Measurements from ENCODE around the gene GH1. TPM values are rescaled to one million over a fixed set of nuclear protein-coding genes. Genes with fewer than 3 reads are reported as not detected.

The GH1 gene
- total and polyA plus RNA-seq, 9 of the 15 experiments (the other 6 are each of a cell fraction or from before 2014, with no cell fraction given): not detected

DNA sequence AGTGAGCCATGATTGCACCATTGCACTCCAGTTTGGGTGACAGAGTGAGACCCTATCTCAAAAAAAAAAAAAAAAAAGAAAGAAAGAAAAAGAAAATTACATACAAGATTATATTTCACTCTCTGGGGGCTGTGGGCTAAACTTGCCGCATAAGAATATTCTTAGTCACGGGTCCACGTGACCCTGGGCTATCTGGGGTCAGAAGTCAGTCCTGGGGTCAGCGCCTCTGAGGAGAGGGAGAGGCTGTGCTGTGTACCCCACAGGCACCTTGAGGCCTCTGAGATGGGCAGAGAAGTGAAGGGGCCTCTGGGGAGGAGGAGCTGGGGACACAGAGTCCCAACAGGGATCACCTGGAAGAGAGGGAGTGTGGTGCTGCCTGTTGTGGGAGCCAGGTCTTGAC is 19.3 kb upstream of the GH1 start:
- Histone ChIP-seq H3K4me1 (replicated peaks in 1 of 2; ENCODE audit: control insufficient read depth in 2 of 2, insufficient read depth in 2 of 2, low read length in 2 of 2) (peaks cover 0 to 21% of the 10 kb centered on the region in 2 experiments; a peak in 2 of 5 replicates), H2AFZ (ENCODE audit: low read depth, low read length) (no peak overlapping the region), H3K4me3 (no peak overlapping the region), H3K27me3 (ENCODE audit: control insufficient read depth in 2 of 2, insufficient read depth in 2 of 2, low read length in 2 of 2) (peaks cover 22 to 49% of the 10 kb centered on the region in 2 experiments), H3K4me2 (ENCODE audit: insufficient read depth, low read length) (no peak overlapping the region), H3K9ac (ENCODE audit: insufficient read depth in 1 of 2, low read depth in 2 of 2, low read length in 2 of 2) (peak overlapping the region in 1 of 2 experiments; percentile 36; a peak in 1 of 4 replicates), H3K9me1 (ENCODE audit: control insufficient read depth, insufficient read depth, low read length) (no peaks in the 10 kb centered on the region), H3K79me2 (ENCODE audit: control insufficient read depth, insufficient read depth, low read length) (no peaks in the 10 kb centered on the region), H4K20me1 (replicated peaks; ENCODE audit: control insufficient read depth, insufficient read depth, low read length) (no peaks in the 10 kb centered on the region; the same call in 1 of the 2 replicates), H3K9me3 (replicated peaks; ENCODE audit: control insufficient read depth, insufficient read depth, low read depth, low read length) (no peaks in the 10 kb centered on the region; the same call in 1 of the 2 replicates), H3K27ac (ENCODE audit: extremely low read depth, low read depth, low read length) (no peak overlapping the region), H3K36me3 (ENCODE audit: control insufficient read depth, insufficient read depth, low read length) (no peaks in the 10 kb centered on the region)
- 12% methylated on average over 4 of the region's 4 CpGs for WGBS (ENCODE audit: insufficient coverage, low coverage, missing lambda C conversion rate)
- FAIRE-seq (no peak), ATAC-seq (no peak), DNase-seq (ENCODE audit: extremely low read depth in 1 of 4, low spot score in 3 of 4) (no peak)
- ChIA-PET CTCF (ENCODE audit: low intra/inter-chr PET ratio) (no interaction called here), POLR2A (no interaction called here)
- in situ Hi-C loops (cut with MboI) (no loop called here), intact Hi-C loops (cut with micrococcal nuclease) (no loop called here)
- BruUV-seq (replicated peaks): no TSS peak
- TF ChIP-seq ELF2 (CRISPR knock-in tag; IDR thresholded peaks at IDR 0.05) (no peak), ZNF76 (CRISPR knock-in tag; IDR thresholded peaks at IDR 0.05; ENCODE audit: borderline replicate concordance) (no peak), RBM25 (IDR thresholded peaks at IDR 0.05; ENCODE audit: low read depth, low read length, severe bottlenecking) (no peak), NCOR1 (IDR thresholded peaks at IDR 0.05) (no peak), RAD51 (IDR thresholded peaks at IDR 0.05; ENCODE audit: borderline replicate concordance, low read depth) (0 out of 2 replicates have a peak, but pooled peaks have one; percentile 40), BACH1 (tag; IDR thresholded peaks at IDR 0.05) (no peak), COPS2 (conservative IDR thresholded peaks at IDR 0.05) (no peak), KAT2B (IDR thresholded peaks at IDR 0.05; ENCODE audit: low read depth, low read length) (no peak), POLR3A (IDR thresholded peaks at IDR 0.05; ENCODE audit: borderline replicate concordance, extremely low read depth, insufficient read depth, insufficient read length) (no peak), NR2C2 (CRISPR knock-in tag; IDR thresholded peaks at IDR 0.05) (no peak), NR2C2 (tag; IDR thresholded peaks at IDR 0.05) (peak; percentile 60; the same call in 1 of the 2 replicates), ETV5 (CRISPR knock-in tag; IDR thresholded peaks at IDR 0.05; ENCODE audit: low read depth) (no peak), JUND (IDR thresholded peaks at IDR 0.05; ENCODE audit: borderline replicate concordance, low read depth, low read length) (no peak), JUND (tag; IDR thresholded peaks at IDR 0.05; ENCODE audit: borderline replicate concordance, low read depth, low read length) (no peak), ARHGAP35 (IDR thresholded peaks at IDR 0.05; ENCODE audit: partially characterized antibody) (no peak), NEUROD1 (IDR thresholded peaks at IDR 0.05; ENCODE audit: borderline replicate concordance, low read depth, low read length, partially characterized antibody) (no peak), NR2C1 (IDR thresholded peaks at IDR 0.05) (peak; percentile 67), NR2C1 (tag; IDR thresholded peaks at IDR 0.05) (peak; percentile 75), SMARCA4 (IDR thresholded peaks at IDR 0.05) (no peak), ZNF644 (tag; IDR thresholded peaks at IDR 0.05; ENCODE audit: low read depth) (no peak)
- TF ChIP-seq, protein P1, sequence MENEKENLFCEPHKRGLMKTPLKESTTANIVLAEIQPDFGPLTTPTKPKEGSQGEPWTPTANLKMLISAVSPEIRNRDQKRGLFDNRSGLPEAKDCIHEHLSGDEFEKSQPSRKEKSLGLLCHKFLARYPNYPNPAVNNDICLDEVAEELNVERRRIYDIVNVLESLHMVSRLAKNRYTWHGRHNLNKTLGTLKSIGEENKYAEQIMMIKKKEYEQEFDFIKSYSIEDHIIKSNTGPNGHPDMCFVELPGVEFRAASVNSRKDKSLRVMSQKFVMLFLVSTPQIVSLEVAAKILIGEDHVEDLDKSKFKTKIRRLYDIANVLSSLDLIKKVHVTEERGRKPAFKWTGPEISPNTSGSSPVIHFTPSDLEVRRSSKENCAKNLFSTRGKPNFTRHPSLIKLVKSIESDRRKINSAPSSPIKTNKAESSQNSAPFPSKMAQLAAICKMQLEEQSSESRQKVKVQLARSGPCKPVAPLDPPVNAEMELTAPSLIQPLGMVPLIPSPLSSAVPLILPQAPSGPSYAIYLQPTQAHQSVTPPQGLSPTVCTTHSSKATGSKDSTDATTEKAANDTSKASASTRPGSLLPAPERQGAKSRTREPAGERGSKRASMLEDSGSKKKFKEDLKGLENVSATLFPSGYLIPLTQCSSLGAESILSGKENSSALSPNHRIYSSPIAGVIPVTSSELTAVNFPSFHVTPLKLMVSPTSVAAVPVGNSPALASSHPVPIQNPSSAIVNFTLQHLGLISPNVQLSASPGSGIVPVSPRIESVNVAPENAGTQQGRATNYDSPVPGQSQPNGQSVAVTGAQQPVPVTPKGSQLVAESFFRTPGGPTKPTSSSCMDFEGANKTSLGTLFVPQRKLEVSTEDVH (IDR thresholded peaks at IDR 0.05; ENCODE audit: low read depth, partially characterized antibody): no peak
- TF ChIP-seq, protein P2, sequence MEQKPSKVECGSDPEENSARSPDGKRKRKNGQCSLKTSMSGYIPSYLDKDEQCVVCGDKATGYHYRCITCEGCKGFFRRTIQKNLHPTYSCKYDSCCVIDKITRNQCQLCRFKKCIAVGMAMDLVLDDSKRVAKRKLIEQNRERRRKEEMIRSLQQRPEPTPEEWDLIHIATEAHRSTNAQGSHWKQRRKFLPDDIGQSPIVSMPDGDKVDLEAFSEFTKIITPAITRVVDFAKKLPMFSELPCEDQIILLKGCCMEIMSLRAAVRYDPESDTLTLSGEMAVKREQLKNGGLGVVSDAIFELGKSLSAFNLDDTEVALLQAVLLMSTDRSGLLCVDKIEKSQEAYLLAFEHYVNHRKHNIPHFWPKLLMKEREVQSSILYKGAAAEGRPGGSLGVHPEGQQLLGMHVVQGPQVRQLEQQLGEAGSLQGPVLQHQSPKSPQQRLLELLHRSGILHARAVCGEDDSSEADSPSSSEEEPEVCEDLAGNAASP (IDR thresholded peaks at IDR 0.05): no peak

All from K562 (cell line).